IMR-90 (cell line): ENCODE results near the gene HK3. TPM values are rescaled to one million over a fixed set of nuclear protein-coding genes. Genes with fewer than 3 reads are reported as not detected.
A peak's percentile ranks its signal among the peaks of the same experiment; 100 is the strongest.

Experiments used
- ATAC-seq: fragments of 200-7000 bp; cut with Tn5 transposase; 2 replicates; pipeline ENCODE4 v1.9.1; 2020; ENCODE audit warnings: low read depth, mild to moderate bottlenecking, moderate library complexity
- BruUV-seq: library from RNA; stranded (reverse); fragments of 400-500 nt; replicated peaks from 2 replicates; lab custom pipeline; 2021; lab: Mats Ljungman, UMichigan
- CTCF ChIA-PET: fragments of 300-600 bp; formaldehyde crosslinking; extraction: SDS; loops from one replicate; lab custom pipeline; 2021; ENCODE audit warnings: antibody characterized with exemption; lab: Yijun Ruan, JAX
- POLR2A ChIA-PET: fragments of 300-600 bp; sonication (Branson Sonifier 250); formaldehyde crosslinking; loops from one replicate; lab custom pipeline; 2022; ENCODE audit warnings: antibody characterized with exemption; ENCODE audit not compliant: unreplicated experiment; lab: Charles Lee
- DNase-seq: peaks from one replicate; pipeline ENCODE4 v3.0.0; 2013
- H2AFZ ChIP-seq: replicated peaks from 2 replicates; pipeline ENCODE3; 2013; ENCODE audit warnings: low read length, mild to moderate bottlenecking; ENCODE audit not compliant: poor library complexity
- H2AK5ac ChIP-seq: 2 replicates; pipeline ENCODE4 v1.6.1; 2013; ENCODE audit warnings: low read depth, low read length, inconsistent platforms
- H2AK9ac ChIP-seq: replicated peaks from 2 replicates; pipeline ENCODE3; 2013; ENCODE audit warnings: mild to moderate bottlenecking, low read depth, low read length, moderate library complexity; ENCODE audit not compliant: poor library complexity
- H2BK120ac ChIP-seq: 2 replicates; pipeline ENCODE4 v1.6.1; 2013; ENCODE audit warnings: low read depth, low read length, inconsistent platforms
- H2BK15ac ChIP-seq: 3 replicates; pipeline ENCODE4 v1.6.1; 2013; ENCODE audit warnings: low read depth, low read length, inconsistent platforms
- H2BK20ac ChIP-seq: 2 replicates; pipeline ENCODE4 v1.6.1; 2013; ENCODE audit warnings: low read depth, mild to moderate bottlenecking, inconsistent platforms, low read length, moderate library complexity
- H2BK5ac ChIP-seq: 2 replicates; pipeline ENCODE4 v1.6.1; 2013; ENCODE audit warnings: mild to moderate bottlenecking, low read depth, low read length, inconsistent platforms; ENCODE audit not compliant: poor library complexity, severe bottlenecking
- H3K14ac ChIP-seq: replicated peaks from 2 replicates; pipeline ENCODE4 v1.6.1; 2013; ENCODE audit warnings: low read depth, low read length, inconsistent platforms
- H3K18ac ChIP-seq: 2 replicates; pipeline ENCODE4 v1.6.1; 2013; ENCODE audit warnings: low read depth, low read length, control low read depth
- H3K23ac ChIP-seq: 2 replicates; pipeline ENCODE4 v1.6.1; 2013; ENCODE audit warnings: low read depth, low read length, inconsistent platforms
- H3K27ac ChIP-seq: 2 replicates; pipeline ENCODE4 v1.5.1; 2013; ENCODE audit warnings: mild to moderate bottlenecking, control low read depth, low read length; ENCODE audit not compliant: insufficient read depth
- H3K27me3 ChIP-seq: 2 replicates; pipeline ENCODE4 v1.6.1; 2013; ENCODE audit warnings: low read length; ENCODE audit not compliant: control insufficient read depth, insufficient read depth
- H3K36me3 ChIP-seq: 2 replicates; pipeline ENCODE4 v1.6.1; 2013; ENCODE audit warnings: low read length, mixed read lengths; ENCODE audit not compliant: control insufficient read depth, insufficient read depth
- H3K4ac ChIP-seq: 2 replicates; pipeline ENCODE4 v1.6.1; 2013; ENCODE audit warnings: low read depth, low read length, inconsistent platforms
- H3K4me1 ChIP-seq: 2 replicates; pipeline ENCODE4 v1.6.1; 2013; ENCODE audit warnings: low read length, mixed read lengths; ENCODE audit not compliant: control insufficient read depth, insufficient read depth
- H3K4me2 ChIP-seq: 2 replicates; pipeline ENCODE4 v1.6.1; 2013; ENCODE audit warnings: low read depth, mild to moderate bottlenecking, control low read depth, low read length, moderate library complexity
- H3K4me3 ChIP-seq: 2 replicates; pipeline ENCODE4 v1.5.1; 2013; ENCODE audit warnings: low read depth, mild to moderate bottlenecking, control low read depth, low read length, moderate library complexity; ENCODE audit not compliant: insufficient read depth
- H3K56ac ChIP-seq: 2 replicates; pipeline ENCODE4 v1.6.1; 2013; ENCODE audit warnings: low read length, inconsistent platforms; ENCODE audit not compliant: insufficient read depth; ENCODE audit errors: extremely low read depth
- H3K79me1 ChIP-seq, 2 experiments: 2 replicates each; pipeline ENCODE4 v1.6.1; 2013; ENCODE audit warnings: low read length in 2 of 2, inconsistent platforms in 1 of 2, low read depth in 1 of 2
- H3K9ac ChIP-seq: 2 replicates; pipeline ENCODE4 v1.6.1; 2013; ENCODE audit warnings: low read depth, low read length, control low read depth
- H3K9me1 ChIP-seq: 2 replicates; pipeline ENCODE4 v1.6.1; 2013; ENCODE audit warnings: low read length, inconsistent platforms; ENCODE audit not compliant: insufficient read depth
- H3K9me3 ChIP-seq: 2 replicates; pipeline ENCODE4 v1.6.1; 2013; ENCODE audit warnings: low read length; ENCODE audit not compliant: control insufficient read depth, insufficient read depth
- H4K20me1 ChIP-seq: 2 replicates; pipeline ENCODE4 v1.6.1; 2013; ENCODE audit warnings: low read length, inconsistent platforms; ENCODE audit not compliant: insufficient read depth
- H4K5ac ChIP-seq: 2 replicates; pipeline ENCODE4 v1.6.1; 2013; ENCODE audit warnings: mild to moderate bottlenecking, low read depth, low read length, control low read depth
- H4K8ac ChIP-seq, 2 experiments: 2 replicates each; pipeline ENCODE4 v1.6.1; 2013; ENCODE audit warnings: low read depth in 2 of 2, low read length in 2 of 2, control low read depth in 1 of 2, inconsistent platforms in 1 of 2
- H4K91ac ChIP-seq: 2 replicates; pipeline ENCODE4 v1.6.1; 2013; ENCODE audit warnings: low read depth, low read length, inconsistent platforms; ENCODE audit not compliant: insufficient read depth
- FOS ChIP-seq: fragments of 150-350 bp; IDR thresholded peaks from 2 replicates; pipeline ENCODE4 v1.6.1; 2016; ENCODE audit warnings: low read depth, low read length
- MAFK ChIP-seq: IDR thresholded peaks from 2 replicates; pipeline ENCODE4 v1.6.1; 2012; ENCODE audit warnings: low read depth, low read length, improper control_type of control experiment
- RAD21 ChIP-seq: IDR thresholded peaks from 2 replicates; pipeline ENCODE4 v1.6.1; 2012; ENCODE audit warnings: low read length, improper control_type of control experiment
- RCOR1 ChIP-seq: IDR thresholded peaks from 2 replicates; pipeline ENCODE4 v1.6.1; 2012; ENCODE audit warnings: mild to moderate bottlenecking, low read length, improper control_type of control experiment; ENCODE audit not compliant: insufficient replicate concordance
- WGBS, 2 experiments: methylation state at CpG; one replicate each; pipeline versions ENCODE4 v1.1.5 to v1.1.7; 2013; ENCODE audit warnings: missing lambda C conversion rate in 2 of 2; ENCODE audit not compliant: insufficient read length in 1 of 2; ENCODE audit errors: extremely low coverage in 2 of 2; 5-methylcytosine and 5-hydroxymethylcytosine counted together
- dilution Hi-C: fragments of 300-500 bp; cut with HindIII; formaldehyde crosslinking; loops from one replicate; pipeline ENCODE4 v1.14.3; 2018; ENCODE audit warnings: low sequenced_read_pairs; ENCODE audit not compliant: unreplicated experiment
- in situ Hi-C: fragments of 300-500 bp; cut with MboI; formaldehyde crosslinking; loops from 3 replicates; pipeline ENCODE4 v1.14.3; 2019; ENCODE audit warnings: low sequenced_read_pairs, inconsistent platforms, mixed read lengths
- intact Hi-C: fragments of 100-400 bp; cut with micrococcal nuclease; formaldehyde crosslinking; loops from 2 replicates; pipeline ENCODE4 v1.10.0; 2022
- polyA plus RNA-seq, 3 experiments: library from polyadenylated mRNA; depleted of rRNA; stranded (reverse); fragments of >200 nt; gene quantifications; 2 replicates each; pipeline ENCODE4 v1.2.3, GENCODE V29; 2012; ENCODE audit warnings: low replicate concordance in 1 of 3
- total RNA-seq: library from RNA; depleted of rRNA; stranded (reverse); fragments of >200 nt; gene quantifications from 2 replicates; pipeline ENCODE4 v1.2.3, GENCODE V29; 2012

The HK3 gene
- total and polyA plus RNA-seq, 2 of the 4 experiments (the other 2 are of a cell fraction): not detected

- Histone ChIP-seq H3K4me3 (no peak overlapping the region), H3K56ac (no peak overlapping the region), H3K4me2 (no peak overlapping the region), H3K9ac (no peak overlapping the region), H3K4me1 (no peaks in the 10 kb centered on the region), H3K27me3 (peaks cover 54% of the 10 kb centered on the region), H2BK120ac (no peak overlapping the region), H3K18ac (no peak overlapping the region), H3K27ac (no peak overlapping the region), H3K14ac (no peak overlapping the region), H2BK20ac (no peak overlapping the region), H3K9me1 (no peaks in the 10 kb centered on the region), H3K9me3 (no peaks in the 10 kb centered on the region), H4K5ac (no peak overlapping the region), H2AK9ac (no peak overlapping the region), H3K23ac (no peak overlapping the region), H2AK5ac (no peak overlapping the region), H4K91ac (no peak overlapping the region), H2AFZ (peak overlapping the region; percentile 27), H3K36me3 (no peaks in the 10 kb centered on the region), H4K8ac (no peak overlapping the region), H4K20me1 (no peaks in the 10 kb centered on the region), H2BK5ac (no peak overlapping the region), H2BK15ac (no peak overlapping the region), H3K4ac (no peak overlapping the region), H3K79me1 (no peaks in the 10 kb centered on the region)
- intact Hi-C loops: no loop called here
- CTCF ChIA-PET: no interaction called here
- dilution Hi-C loops: no loop called here
- POLR2A ChIA-PET: no interaction called here
- WGBS, 2 experiments: 5% methylated on average over 3 of the region's 8 CpGs; no CpG with 5 or more reads in 1 of the 2 experiments
- no TSS peak for BruUV-seq
- in situ Hi-C loops: no loop called here
- TF ChIP-seq FOS (no peak), MAFK (no peak), RCOR1 (no peak), RAD21 (no peak)
- no peak for DNase-seq
- no peak for ATAC-seq
These were observed 42.4 kb downstream of the HK3 start for GRCh38 chr5:176856746-176857145.
